HepG2 (cell line): ENCODE data around the gene NYNRIN. TPM values are rescaled to one million over a fixed set of nuclear protein-coding genes. Genes with fewer than 3 reads are reported as not detected.
A peak's percentile ranks its signal among the peaks of the same experiment; 100 is the strongest.

Experiments used
- GPN1 ChIP-seq: sonication (generic); formaldehyde crosslinking; IDR thresholded peaks from 2 replicates; pipeline ENCODE4 v1.5.1; 2020; ENCODE audit warnings: missing genetic modification reagents, borderline replicate concordance
- MED8 ChIP-seq: sonication (generic); formaldehyde crosslinking; IDR thresholded peaks from 2 replicates; pipeline ENCODE4 v1.8.1; 2023; ENCODE audit warnings: mild to moderate bottlenecking, missing genetic modification reagents; ENCODE audit not compliant: insufficient replicate concordance
- NAIF1 ChIP-seq: sonication (generic); formaldehyde crosslinking; IDR thresholded peaks from 2 replicates; pipeline ENCODE4 v1.5.0; 2020; ENCODE audit warnings: mild to moderate bottlenecking, missing genetic modification reagents, borderline replicate concordance
- NR2F6 ChIP-seq, 2 experiments: IDR thresholded peaks; 2 replicates each; pipeline ENCODE4 v1.6.1; 2016; ENCODE audit warnings: antibody characterized with exemption in 1 of 2, mild to moderate bottlenecking in 1 of 2
- PATZ1 ChIP-seq: sonication (generic); formaldehyde crosslinking; IDR thresholded peaks from 2 replicates; pipeline ENCODE4 v1.4.0; 2020; ENCODE audit warnings: missing genetic modification reagents
- THYN1 ChIP-seq: sonication (generic); formaldehyde crosslinking; IDR thresholded peaks from 2 replicates; pipeline ENCODE4 v1.8.1; 2023; ENCODE audit warnings: low read depth, mild to moderate bottlenecking, moderate library complexity, missing genetic modification reagents, borderline replicate concordance
- ZBTB26 ChIP-seq: IDR thresholded peaks from 2 replicates; pipeline ENCODE4 v1.6.1; 2016; ENCODE audit warnings: missing compliant biosample characterization, missing genetic modification reagents, borderline replicate concordance
- ZMYM2 ChIP-seq: sonication (generic); formaldehyde crosslinking; IDR thresholded peaks from 2 replicates; pipeline ENCODE4 v1.8.0; 2022; ENCODE audit warnings: mild to moderate bottlenecking, missing genetic modification reagents
- ZNF160 ChIP-seq: sonication (generic); formaldehyde crosslinking; IDR thresholded peaks from 2 replicates; pipeline ENCODE4 v1.8.0; 2022; ENCODE audit warnings: mild to moderate bottlenecking, inconsistent platforms, missing genetic modification reagents
- ZNF224 ChIP-seq: sonication (generic); formaldehyde crosslinking; IDR thresholded peaks from 2 replicates; pipeline ENCODE4 v1.5.0; 2020; ENCODE audit warnings: mild to moderate bottlenecking, missing genetic modification reagents
- ZNF30 ChIP-seq: sonication (generic); formaldehyde crosslinking; IDR thresholded peaks from 2 replicates; pipeline ENCODE4 v1.5.0; 2020; ENCODE audit warnings: mild to moderate bottlenecking, missing genetic modification reagents
- ZNF33B ChIP-seq: sonication (generic); formaldehyde crosslinking; IDR thresholded peaks from 2 replicates; pipeline ENCODE4 v1.5.1; 2020; ENCODE audit warnings: mild to moderate bottlenecking, missing genetic modification reagents
- ZNF530 ChIP-seq: sonication (generic); formaldehyde crosslinking; IDR thresholded peaks from 2 replicates; pipeline ENCODE4 v1.5.0; 2020; ENCODE audit warnings: low read depth, mild to moderate bottlenecking, missing genetic modification reagents
- polyA plus RNA-seq, 8 experiments: library from polyadenylated mRNA; depleted of rRNA in 3 of 8; stranded (reverse) in 7 of 8; unstranded in 1 of 8; fragments of >200 nt; fragmentation: Illumina TruSeq in 4 of 8; extraction: Trizol in 4 of 8; gene quantifications; 2 replicates each; pipeline versions ENCODE4 v1.2.1 to v1.2.3, GENCODE V29; 2011 to 2016; ENCODE audit warnings: low read depth in 4 of 8, missing spikeins in 1 of 8, mixed read lengths in 1 of 8; ENCODE audit not compliant: insufficient read depth in 1 of 8
- total RNA-seq, 5 experiments: library from RNA; depleted of rRNA; stranded (reverse); fragments of >200 nt; fragmentation: Illumina TruSeq; extraction: Trizol; gene quantifications; 2 replicates each; pipeline ENCODE4 v1.2.3, GENCODE V29; 2016; ENCODE audit warnings: low read depth in 1 of 5
- TF ChIP-seq, protein P1 (sequence below): IDR thresholded peaks from 2 replicates; pipeline ENCODE4 v1.4.0; 2020; ENCODE audit warnings: mild to moderate bottlenecking, missing genetic modification reagents
- TF ChIP-seq, protein P2 (sequence below): sonication (generic); formaldehyde crosslinking; IDR thresholded peaks from 2 replicates; pipeline ENCODE4 v1.4.0; 2020; ENCODE audit warnings: missing genetic modification reagents

The NYNRIN gene
- total and polyA plus RNA-seq, 2 of the 13 experiments (the other 11 are each of a cell fraction or from before 2014, with no cell fraction given) = 0.63 to 1.1 TPM

- TF ChIP-seq ZBTB26 (CRISPR knock-in tag) (0 out of 2 replicates have a peak, but pooled peaks have one; percentile 73), ZNF224 (CRISPR knock-in tag) (no peak), ZNF30 (CRISPR knock-in tag) (no peak), PATZ1 (CRISPR knock-in tag) (peak; percentile 95), GPN1 (CRISPR knock-in tag) (no peak; the same call in 1 of the 2 replicates), MED8 (CRISPR knock-in tag) (no peak), ZNF160 (no peak), ZNF33B (CRISPR knock-in tag) (no peak), NR2F6 (IDR thresholded peaks at IDR 0.05) (no peak), NR2F6 (CRISPR knock-in tag; IDR thresholded peaks at IDR 0.05) (peak; percentile 53; the same call in 1 of the 2 replicates), NAIF1 (no peak), THYN1 (CRISPR knock-in tag) (no peak), ZMYM2 (CRISPR knock-in tag) (peak; percentile 57; the same call in 1 of the 2 replicates), ZNF530 (CRISPR knock-in tag) (no peak)
- TF ChIP-seq, protein P1, sequence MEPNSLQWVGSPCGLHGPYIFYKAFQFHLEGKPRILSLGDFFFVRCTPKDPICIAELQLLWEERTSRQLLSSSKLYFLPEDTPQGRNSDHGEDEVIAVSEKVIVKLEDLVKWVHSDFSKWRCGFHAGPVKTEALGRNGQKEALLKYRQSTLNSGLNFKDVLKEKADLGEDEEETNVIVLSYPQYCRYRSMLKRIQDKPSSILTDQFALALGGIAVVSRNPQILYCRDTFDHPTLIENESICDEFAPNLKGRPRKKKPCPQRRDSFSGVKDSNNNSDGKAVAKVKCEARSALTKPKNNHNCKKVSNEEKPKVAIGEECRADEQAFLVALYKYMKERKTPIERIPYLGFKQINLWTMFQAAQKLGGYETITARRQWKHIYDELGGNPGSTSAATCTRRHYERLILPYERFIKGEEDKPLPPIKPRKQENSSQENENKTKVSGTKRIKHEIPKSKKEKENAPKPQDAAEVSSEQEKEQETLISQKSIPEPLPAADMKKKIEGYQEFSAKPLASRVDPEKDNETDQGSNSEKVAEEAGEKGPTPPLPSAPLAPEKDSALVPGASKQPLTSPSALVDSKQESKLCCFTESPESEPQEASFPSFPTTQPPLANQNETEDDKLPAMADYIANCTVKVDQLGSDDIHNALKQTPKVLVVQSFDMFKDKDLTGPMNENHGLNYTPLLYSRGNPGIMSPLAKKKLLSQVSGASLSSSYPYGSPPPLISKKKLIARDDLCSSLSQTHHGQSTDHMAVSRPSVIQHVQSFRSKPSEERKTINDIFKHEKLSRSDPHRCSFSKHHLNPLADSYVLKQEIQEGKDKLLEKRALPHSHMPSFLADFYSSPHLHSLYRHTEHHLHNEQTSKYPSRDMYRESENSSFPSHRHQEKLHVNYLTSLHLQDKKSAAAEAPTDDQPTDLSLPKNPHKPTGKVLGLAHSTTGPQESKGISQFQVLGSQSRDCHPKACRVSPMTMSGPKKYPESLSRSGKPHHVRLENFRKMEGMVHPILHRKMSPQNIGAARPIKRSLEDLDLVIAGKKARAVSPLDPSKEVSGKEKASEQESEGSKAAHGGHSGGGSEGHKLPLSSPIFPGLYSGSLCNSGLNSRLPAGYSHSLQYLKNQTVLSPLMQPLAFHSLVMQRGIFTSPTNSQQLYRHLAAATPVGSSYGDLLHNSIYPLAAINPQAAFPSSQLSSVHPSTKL (CRISPR knock-in tag) = no peak; the same call in 1 of the 2 replicates
- TF ChIP-seq, protein P2, sequence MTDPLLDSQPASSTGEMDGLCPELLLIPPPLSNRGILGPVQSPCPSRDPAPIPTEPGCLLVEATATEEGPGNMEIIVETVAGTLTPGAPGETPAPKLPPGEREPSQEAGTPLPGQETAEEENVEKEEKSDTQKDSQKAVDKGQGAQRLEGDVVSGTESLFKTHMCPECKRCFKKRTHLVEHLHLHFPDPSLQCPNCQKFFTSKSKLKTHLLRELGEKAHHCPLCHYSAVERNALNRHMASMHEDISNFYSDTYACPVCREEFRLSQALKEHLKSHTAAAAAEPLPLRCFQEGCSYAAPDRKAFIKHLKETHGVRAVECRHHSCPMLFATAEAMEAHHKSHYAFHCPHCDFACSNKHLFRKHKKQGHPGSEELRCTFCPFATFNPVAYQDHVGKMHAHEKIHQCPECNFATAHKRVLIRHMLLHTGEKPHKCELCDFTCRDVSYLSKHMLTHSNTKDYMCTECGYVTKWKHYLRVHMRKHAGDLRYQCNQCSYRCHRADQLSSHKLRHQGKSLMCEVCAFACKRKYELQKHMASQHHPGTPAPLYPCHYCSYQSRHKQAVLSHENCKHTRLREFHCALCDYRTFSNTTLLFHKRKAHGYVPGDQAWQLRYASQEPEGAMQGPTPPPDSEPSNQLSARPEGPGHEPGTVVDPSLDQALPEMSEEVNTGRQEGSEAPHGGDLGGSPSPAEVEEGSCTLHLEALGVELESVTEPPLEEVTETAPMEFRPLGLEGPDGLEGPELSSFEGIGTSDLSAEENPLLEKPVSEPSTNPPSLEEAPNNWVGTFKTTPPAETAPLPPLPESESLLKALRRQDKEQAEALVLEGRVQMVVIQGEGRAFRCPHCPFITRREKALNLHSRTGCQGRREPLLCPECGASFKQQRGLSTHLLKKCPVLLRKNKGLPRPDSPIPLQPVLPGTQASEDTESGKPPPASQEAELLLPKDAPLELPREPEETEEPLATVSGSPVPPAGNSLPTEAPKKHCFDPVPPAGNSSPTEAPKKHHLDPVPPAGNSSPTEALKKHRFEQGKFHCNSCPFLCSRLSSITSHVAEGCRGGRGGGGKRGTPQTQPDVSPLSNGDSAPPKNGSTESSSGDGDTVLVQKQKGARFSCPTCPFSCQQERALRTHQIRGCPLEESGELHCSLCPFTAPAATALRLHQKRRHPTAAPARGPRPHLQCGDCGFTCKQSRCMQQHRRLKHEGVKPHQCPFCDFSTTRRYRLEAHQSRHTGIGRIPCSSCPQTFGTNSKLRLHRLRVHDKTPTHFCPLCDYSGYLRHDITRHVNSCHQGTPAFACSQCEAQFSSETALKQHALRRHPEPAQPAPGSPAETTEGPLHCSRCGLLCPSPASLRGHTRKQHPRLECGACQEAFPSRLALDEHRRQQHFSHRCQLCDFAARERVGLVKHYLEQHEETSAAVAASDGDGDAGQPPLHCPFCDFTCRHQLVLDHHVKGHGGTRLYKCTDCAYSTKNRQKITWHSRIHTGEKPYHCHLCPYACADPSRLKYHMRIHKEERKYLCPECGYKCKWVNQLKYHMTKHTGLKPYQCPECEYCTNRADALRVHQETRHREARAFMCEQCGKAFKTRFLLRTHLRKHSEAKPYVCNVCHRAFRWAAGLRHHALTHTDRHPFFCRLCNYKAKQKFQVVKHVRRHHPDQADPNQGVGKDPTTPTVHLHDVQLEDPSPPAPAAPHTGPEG (CRISPR knock-in tag) = peak; percentile 18; the same call in 1 of the 2 replicates
Measured at GRCh38 chr14:24431569-24432258, 32.9 kb downstream of the NYNRIN start (continued).
